GM23338 (cell line): ENCODE measurements around the gene CYCS. TPM values are rescaled to one million over a fixed set of nuclear protein-coding genes. Genes with fewer than 3 reads are reported as not detected.

Experiments used
- ATAC-seq: fragments of 200-7000 bp; cut with Tn5 transposase; 3 replicates; pipeline ENCODE4 v1.9.1; 2020
- DNase-seq: peaks from one replicate; pipeline ENCODE4 v3.0.0-alpha.2; 2015; ENCODE audit warnings: low spot score
- H2AFZ ChIP-seq: fragments of 200-600 bp; sonication (generic); 2 replicates; pipeline ENCODE4 v1.8.0; 2016; ENCODE audit warnings: antibody characterized with exemption, mild to moderate bottlenecking, moderate library complexity
- H3F3A ChIP-seq: fragments of 200-600 bp; sonication (generic); replicated peaks from 2 replicates; pipeline ENCODE4 v1.8.0; 2017; ENCODE audit warnings: antibody characterized with exemption, mixed run types, low read depth
- H3K27ac ChIP-seq: fragments of 200-600 bp; sonication (generic); 2 replicates; pipeline ENCODE4 v1.6.1; 2016; ENCODE audit warnings: low read depth
- H3K27me3 ChIP-seq: fragments of 200-600 bp; sonication (generic); 2 replicates; pipeline ENCODE4 v1.8.0; 2016; ENCODE audit warnings: mild to moderate bottlenecking, mixed run types, moderate library complexity; ENCODE audit not compliant: insufficient read depth
- H3K36me3 ChIP-seq: fragments of 200-600 bp; sonication (generic); 2 replicates; pipeline ENCODE4 v1.8.0; 2016; ENCODE audit warnings: mild to moderate bottlenecking; ENCODE audit not compliant: insufficient read depth
- H3K4me1 ChIP-seq: fragments of 200-600 bp; sonication (generic); 2 replicates; pipeline ENCODE4 v1.8.0; 2016; ENCODE audit warnings: mild to moderate bottlenecking, moderate library complexity; ENCODE audit not compliant: insufficient read depth
- H3K4me2 ChIP-seq: fragments of 200-600 bp; sonication (generic); 2 replicates; pipeline ENCODE4 v1.7.1; 2017; ENCODE audit warnings: mixed run types
- H3K4me3 ChIP-seq: fragments of 200-600 bp; sonication (generic); 2 replicates; pipeline ENCODE4 v1.6.1; 2016; ENCODE audit warnings: mixed run types
- H3K79me2 ChIP-seq: fragments of 200-600 bp; sonication (generic); replicated peaks from 2 replicates; pipeline ENCODE4 v1.8.0; 2017; ENCODE audit warnings: mild to moderate bottlenecking; ENCODE audit not compliant: insufficient read depth
- H3K9me2 ChIP-seq: fragments of 200-600 bp; sonication (generic); 2 replicates; pipeline ENCODE4 v1.8.0; 2017; ENCODE audit not compliant: insufficient read depth
- H4K20me1 ChIP-seq: fragments of 200-600 bp; sonication (generic); replicated peaks from 2 replicates; pipeline ENCODE4 v1.8.0; 2017; ENCODE audit warnings: mild to moderate bottlenecking; ENCODE audit not compliant: insufficient read depth
- H3K27ac Mint-ChIP-seq: 2 replicates; pipeline ENCODE4 v1.8.0; 2020; ENCODE audit warnings: inconsistent platforms, mild to moderate bottlenecking, moderate library complexity, mixed read lengths
- H3K27me3 Mint-ChIP-seq: 3 replicates; pipeline ENCODE4 v1.8.0; 2022; ENCODE audit warnings: low read depth, mild to moderate bottlenecking, moderate library complexity, mixed read lengths, inconsistent platforms; ENCODE audit not compliant: insufficient read depth, poor library complexity
- H3K36me3 Mint-ChIP-seq: 3 replicates; pipeline ENCODE4 v1.8.0; 2021; ENCODE audit warnings: low read depth, mild to moderate bottlenecking, inconsistent platforms, moderate library complexity, mixed read lengths
- H3K4me1 Mint-ChIP-seq: 3 replicates; pipeline ENCODE4 v1.8.0; 2020; ENCODE audit warnings: mild to moderate bottlenecking, inconsistent platforms, mixed read lengths
- H3K4me3 Mint-ChIP-seq: 3 replicates; pipeline ENCODE4 v1.8.0; 2021; ENCODE audit warnings: moderate library complexity, mild to moderate bottlenecking, inconsistent platforms, mixed read lengths
- H3K9me3 Mint-ChIP-seq: 3 replicates; pipeline ENCODE4 v1.8.0; 2020; ENCODE audit warnings: moderate library complexity, mild to moderate bottlenecking, inconsistent platforms, mixed read lengths
- CREB1 ChIP-seq: fragments of 250-450 bp; sonication (Bioruptor Pico); IDR thresholded peaks from 2 replicates; pipeline ENCODE4 v1.5.0; 2020; ENCODE audit warnings: low read depth, mild to moderate bottlenecking, moderate library complexity
- EZH2 ChIP-seq: fragments of 200-600 bp; sonication (generic); IDR thresholded peaks from one replicate; pipeline ENCODE4 v1.8.0; 2017; ENCODE audit warnings: antibody characterized with exemption, mild to moderate bottlenecking, low read depth; ENCODE audit not compliant: unreplicated experiment
- EZH2phosphoT487 ChIP-seq: fragments of 200-600 bp; sonication (generic); IDR thresholded peaks from one replicate; pipeline ENCODE4 v1.8.1; 2018; ENCODE audit warnings: antibody characterized with exemption; ENCODE audit not compliant: unreplicated experiment
- JUNB ChIP-seq: IDR thresholded peaks from one replicate; pipeline ENCODE4 v1.6.1; 2016; ENCODE audit warnings: antibody characterized with exemption; ENCODE audit not compliant: unreplicated experiment
- NANOG ChIP-seq: IDR thresholded peaks from 2 replicates; pipeline ENCODE4 v1.6.1; 2016; ENCODE audit warnings: antibody characterized with exemption, borderline replicate concordance
- POLR2AphosphoS5 ChIP-seq: IDR thresholded peaks from 2 replicates; pipeline ENCODE4 v1.6.1; 2016; ENCODE audit warnings: antibody characterized with exemption, low read depth
- STAT1 ChIP-seq: IDR thresholded peaks from one replicate; pipeline ENCODE4 v1.6.1; 2016; ENCODE audit warnings: antibody characterized with exemption; ENCODE audit not compliant: unreplicated experiment
- ZNF114 ChIP-seq: fragments of 250-450 bp; sonication (Bioruptor Pico); IDR thresholded peaks from 2 replicates; pipeline ENCODE4 v1.5.0; 2020; ENCODE audit warnings: mild to moderate bottlenecking, moderate library complexity
- ZNF331 ChIP-seq: fragments of 250-450 bp; sonication (Bioruptor Pico); IDR thresholded peaks from 2 replicates; pipeline ENCODE4 v1.5.0; 2020; ENCODE audit warnings: low read depth, mild to moderate bottlenecking, moderate library complexity
- polyA plus RNA-seq: library from polyadenylated mRNA; unstranded; fragments of >200 nt; fragmentation: Nextera tagmentation; extraction: Ambion mirVana; gene quantifications from 2 replicates; pipeline ENCODE4 v1.2.1, GENCODE V29; 2016
- total RNA-seq: library from RNA; depleted of rRNA; stranded (reverse); fragments of >200 nt; shearing (Covaris generic); gene quantifications from 2 replicates; pipeline ENCODE4 v1.2.3, GENCODE V29; 2014
- TF ChIP-seq, protein P1 (sequence below): IDR thresholded peaks from 2 replicates; pipeline ENCODE4 v1.6.1; 2016; ENCODE audit warnings: antibody characterized with exemption
- TF ChIP-seq, protein P2 (sequence below): fragments of 250-450 bp; sonication (Bioruptor Pico); IDR thresholded peaks from 2 replicates; pipeline ENCODE4 v1.5.0; 2020; ENCODE audit warnings: mild to moderate bottlenecking, moderate library complexity
- TF ChIP-seq, protein P3 (sequence below), 2 experiments: fragments of 200-600 bp in 1 of 2; sonication (generic) in 1 of 2; conservative IDR thresholded peaks; 2 replicates each; pipeline versions ENCODE4 v1.5.1 to v1.6.1; 2016 to 2017; ENCODE audit warnings: antibody characterized with exemption in 2 of 2, low read depth in 2 of 2, mild to moderate bottlenecking in 2 of 2, moderate library complexity in 1 of 2

Gene CYCS
- total and polyA plus RNA-seq, 2 experiments from 2014 or later = 131 to 468 TPM

GRCh38 chr7:25091176-25091575 is 33.9 kb downstream of the CYCS start:
- Histone ChIP-seq H2AFZ (no peak overlapping the region), H3K4me2 (no peak overlapping the region), H4K20me1 (no peaks in the 10 kb centered on the region), H3K4me1 (no peaks in the 10 kb centered on the region), H3K9me2 (no peaks in the 10 kb centered on the region), H3K36me3 (no peaks in the 10 kb centered on the region), H3F3A (no peaks in the 10 kb centered on the region), H3K4me3 (no peak overlapping the region), H3K27me3 (no peaks in the 10 kb centered on the region), H3K27ac (no peak overlapping the region), H3K79me2 (no peaks in the 10 kb centered on the region)
- ATAC-seq (no peak), DNase-seq (no peak)
- H3K27me3 Mint-ChIP-seq = peaks cover 7% of the 10 kb centered on the region
- H3K4me3 Mint-ChIP-seq = no peak overlapping the region
- no peak overlapping the region for H3K27ac Mint-ChIP-seq
- no peaks in the 10 kb centered on the region for H3K9me3 Mint-ChIP-seq
- H3K36me3 Mint-ChIP-seq = no peaks in the 10 kb centered on the region
- no peak for TF ChIP-seq POLR2AphosphoS5
- no peak for TF ChIP-seq ZNF114 (CRISPR knock-in tag)
- TF ChIP-seq EZH2phosphoT487 = no peak
- TF ChIP-seq JUNB = no peak
- TF ChIP-seq, protein P1, sequence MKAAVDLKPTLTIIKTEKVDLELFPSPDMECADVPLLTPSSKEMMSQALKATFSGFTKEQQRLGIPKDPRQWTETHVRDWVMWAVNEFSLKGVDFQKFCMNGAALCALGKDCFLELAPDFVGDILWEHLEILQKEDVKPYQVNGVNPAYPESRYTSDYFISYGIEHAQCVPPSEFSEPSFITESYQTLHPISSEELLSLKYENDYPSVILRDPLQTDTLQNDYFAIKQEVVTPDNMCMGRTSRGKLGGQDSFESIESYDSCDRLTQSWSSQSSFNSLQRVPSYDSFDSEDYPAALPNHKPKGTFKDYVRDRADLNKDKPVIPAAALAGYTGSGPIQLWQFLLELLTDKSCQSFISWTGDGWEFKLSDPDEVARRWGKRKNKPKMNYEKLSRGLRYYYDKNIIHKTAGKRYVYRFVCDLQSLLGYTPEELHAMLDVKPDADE = no peak
- TF ChIP-seq EZH2 = no peak
- no peak for TF ChIP-seq STAT1
- peaks cover 2% of the 10 kb centered on the region; the same call in 1 of the 3 replicates for H3K4me1 Mint-ChIP-seq

DNA sequence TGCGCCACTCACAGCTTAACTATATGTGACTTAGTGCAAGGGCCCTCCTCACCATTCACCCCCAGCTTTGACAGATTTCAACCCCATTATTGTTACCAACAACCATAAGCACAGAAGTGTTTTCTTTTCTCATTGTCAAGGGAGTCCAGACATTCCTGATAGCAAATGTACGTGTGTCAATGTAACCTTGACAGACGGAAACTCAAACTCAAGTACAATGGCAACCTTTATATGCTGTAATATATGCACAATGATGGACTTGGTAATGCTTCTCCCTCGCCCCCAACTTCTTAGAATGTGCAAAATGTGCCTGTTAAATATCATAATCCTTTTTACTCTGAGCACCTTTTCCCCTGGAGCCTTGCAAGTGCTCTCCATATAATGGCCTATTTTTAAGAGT is 34.7 kb downstream of the CYCS start:
- no peak overlapping the region for H3K4me3 Mint-ChIP-seq
- Histone ChIP-seq H3K79me2 (no peaks in the 10 kb centered on the region), H3K4me2 (no peak overlapping the region), H2AFZ (no peak overlapping the region), H3K36me3 (no peaks in the 10 kb centered on the region), H3K4me1 (no peaks in the 10 kb centered on the region), H3F3A (no peaks in the 10 kb centered on the region), H3K27ac (no peak overlapping the region), H3K4me3 (no peak overlapping the region), H4K20me1 (no peaks in the 10 kb centered on the region), H3K9me2 (no peaks in the 10 kb centered on the region), H3K27me3 (no peaks in the 10 kb centered on the region)
- no peaks in the 10 kb centered on the region for H3K9me3 Mint-ChIP-seq
- H3K36me3 Mint-ChIP-seq = no peaks in the 10 kb centered on the region
- ATAC-seq (no peak), DNase-seq (no peak)
- H3K27ac Mint-ChIP-seq = no peak overlapping the region
- H3K27me3 Mint-ChIP-seq = peaks cover 4% of the 10 kb centered on the region
- peaks cover 2% of the 10 kb centered on the region; the same call in 1 of the 3 replicates for H3K4me1 Mint-ChIP-seq
- no peak for TF ChIP-seq NANOG
- TF ChIP-seq, protein P2, sequence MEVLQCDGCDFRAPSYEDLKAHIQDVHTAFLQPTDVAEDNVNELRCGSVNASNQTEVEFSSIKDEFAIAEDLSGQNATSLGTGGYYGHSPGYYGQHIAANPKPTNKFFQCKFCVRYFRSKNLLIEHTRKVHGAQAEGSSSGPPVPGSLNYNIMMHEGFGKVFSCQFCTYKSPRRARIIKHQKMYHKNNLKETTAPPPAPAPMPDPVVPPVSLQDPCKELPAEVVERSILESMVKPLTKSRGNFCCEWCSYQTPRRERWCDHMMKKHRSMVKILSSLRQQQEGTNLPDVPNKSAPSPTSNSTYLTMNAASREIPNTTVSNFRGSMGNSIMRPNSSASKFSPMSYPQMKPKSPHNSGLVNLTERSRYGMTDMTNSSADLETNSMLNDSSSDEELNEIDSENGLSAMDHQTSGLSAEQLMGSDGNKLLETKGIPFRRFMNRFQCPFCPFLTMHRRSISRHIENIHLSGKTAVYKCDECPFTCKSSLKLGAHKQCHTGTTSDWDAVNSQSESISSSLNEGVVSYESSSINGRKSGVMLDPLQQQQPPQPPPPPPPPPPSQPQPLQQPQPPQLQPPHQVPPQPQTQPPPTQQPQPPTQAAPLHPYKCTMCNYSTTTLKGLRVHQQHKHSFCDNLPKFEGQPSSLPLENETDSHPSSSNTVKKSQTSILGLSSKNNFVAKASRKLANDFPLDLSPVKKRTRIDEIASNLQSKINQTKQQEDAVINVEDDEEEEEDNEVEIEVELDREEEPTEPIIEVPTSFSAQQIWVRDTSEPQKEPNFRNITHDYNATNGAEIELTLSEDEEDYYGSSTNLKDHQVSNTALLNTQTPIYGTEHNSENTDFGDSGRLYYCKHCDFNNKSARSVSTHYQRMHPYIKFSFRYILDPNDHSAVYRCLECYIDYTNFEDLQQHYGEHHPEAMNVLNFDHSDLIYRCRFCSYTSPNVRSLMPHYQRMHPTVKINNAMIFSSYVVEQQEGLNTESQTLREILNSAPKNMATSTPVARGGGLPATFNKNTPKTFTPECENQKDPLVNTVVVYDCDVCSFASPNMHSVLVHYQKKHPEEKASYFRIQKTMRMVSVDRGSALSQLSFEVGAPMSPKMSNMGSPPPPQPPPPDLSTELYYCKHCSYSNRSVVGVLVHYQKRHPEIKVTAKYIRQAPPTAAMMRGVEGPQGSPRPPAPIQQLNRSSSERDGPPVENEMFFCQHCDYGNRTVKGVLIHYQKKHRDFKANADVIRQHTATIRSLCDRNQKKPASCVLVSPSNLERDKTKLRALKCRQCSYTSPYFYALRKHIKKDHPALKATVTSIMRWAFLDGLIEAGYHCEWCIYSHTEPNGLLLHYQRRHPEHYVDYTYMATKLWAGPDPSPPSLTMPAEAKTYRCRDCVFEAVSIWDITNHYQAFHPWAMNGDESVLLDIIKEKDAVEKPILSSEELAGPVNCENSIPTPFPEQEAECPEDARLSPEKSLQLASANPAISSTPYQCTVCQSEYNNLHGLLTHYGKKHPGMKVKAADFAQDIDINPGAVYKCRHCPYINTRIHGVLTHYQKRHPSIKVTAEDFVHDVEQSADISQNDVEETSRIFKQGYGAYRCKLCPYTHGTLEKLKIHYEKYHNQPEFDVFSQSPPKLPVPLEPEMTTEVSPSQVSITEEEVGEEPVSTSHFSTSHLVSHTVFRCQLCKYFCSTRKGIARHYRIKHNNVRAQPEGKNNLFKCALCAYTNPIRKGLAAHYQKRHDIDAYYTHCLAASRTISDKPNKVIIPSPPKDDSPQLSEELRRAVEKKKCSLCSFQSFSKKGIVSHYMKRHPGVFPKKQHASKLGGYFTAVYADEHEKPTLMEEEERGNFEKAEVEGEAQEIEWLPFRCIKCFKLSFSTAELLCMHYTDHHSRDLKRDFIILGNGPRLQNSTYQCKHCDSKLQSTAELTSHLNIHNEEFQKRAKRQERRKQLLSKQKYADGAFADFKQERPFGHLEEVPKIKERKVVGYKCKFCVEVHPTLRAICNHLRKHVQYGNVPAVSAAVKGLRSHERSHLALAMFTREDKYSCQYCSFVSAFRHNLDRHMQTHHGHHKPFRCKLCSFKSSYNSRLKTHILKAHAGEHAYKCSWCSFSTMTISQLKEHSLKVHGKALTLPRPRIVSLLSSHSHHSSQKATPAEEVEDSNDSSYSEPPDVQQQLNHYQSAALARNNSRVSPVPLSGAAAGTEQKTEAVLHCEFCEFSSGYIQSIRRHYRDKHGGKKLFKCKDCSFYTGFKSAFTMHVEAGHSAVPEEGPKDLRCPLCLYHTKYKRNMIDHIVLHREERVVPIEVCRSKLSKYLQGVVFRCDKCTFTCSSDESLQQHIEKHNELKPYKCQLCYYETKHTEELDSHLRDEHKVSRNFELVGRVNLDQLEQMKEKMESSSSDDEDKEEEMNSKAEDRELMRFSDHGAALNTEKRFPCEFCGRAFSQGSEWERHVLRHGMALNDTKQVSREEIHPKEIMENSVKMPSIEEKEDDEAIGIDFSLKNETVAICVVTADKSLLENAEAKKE = no peak
- no peak for TF ChIP-seq EZH2phosphoT487
- no peak for TF ChIP-seq ZNF331 (CRISPR knock-in tag)
- no peak for TF ChIP-seq STAT1
- TF ChIP-seq, protein P3, sequence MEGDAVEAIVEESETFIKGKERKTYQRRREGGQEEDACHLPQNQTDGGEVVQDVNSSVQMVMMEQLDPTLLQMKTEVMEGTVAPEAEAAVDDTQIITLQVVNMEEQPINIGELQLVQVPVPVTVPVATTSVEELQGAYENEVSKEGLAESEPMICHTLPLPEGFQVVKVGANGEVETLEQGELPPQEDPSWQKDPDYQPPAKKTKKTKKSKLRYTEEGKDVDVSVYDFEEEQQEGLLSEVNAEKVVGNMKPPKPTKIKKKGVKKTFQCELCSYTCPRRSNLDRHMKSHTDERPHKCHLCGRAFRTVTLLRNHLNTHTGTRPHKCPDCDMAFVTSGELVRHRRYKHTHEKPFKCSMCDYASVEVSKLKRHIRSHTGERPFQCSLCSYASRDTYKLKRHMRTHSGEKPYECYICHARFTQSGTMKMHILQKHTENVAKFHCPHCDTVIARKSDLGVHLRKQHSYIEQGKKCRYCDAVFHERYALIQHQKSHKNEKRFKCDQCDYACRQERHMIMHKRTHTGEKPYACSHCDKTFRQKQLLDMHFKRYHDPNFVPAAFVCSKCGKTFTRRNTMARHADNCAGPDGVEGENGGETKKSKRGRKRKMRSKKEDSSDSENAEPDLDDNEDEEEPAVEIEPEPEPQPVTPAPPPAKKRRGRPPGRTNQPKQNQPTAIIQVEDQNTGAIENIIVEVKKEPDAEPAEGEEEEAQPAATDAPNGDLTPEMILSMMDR (conservative IDR thresholded peaks at IDR 0.05; ENCODE audit: low read depth in 2 of 2) = no peak
- TF ChIP-seq POLR2AphosphoS5 = no peak
- no peak for TF ChIP-seq EZH2
- TF ChIP-seq JUNB = no peak
- TF ChIP-seq CREB1 = no peak
- TF ChIP-seq, protein P1 = no peak
